ENCODE results near the gene IFITM2.

Gene IFITM2

GRCh38 chr11:291281-292210, 16.1 kb upstream of the IFITM2 start:
- H3K4me3 ChIP-seq (ENCODE audit: low read length), result no peak overlapping the region
- TF ChIP-seq, protein P1, sequence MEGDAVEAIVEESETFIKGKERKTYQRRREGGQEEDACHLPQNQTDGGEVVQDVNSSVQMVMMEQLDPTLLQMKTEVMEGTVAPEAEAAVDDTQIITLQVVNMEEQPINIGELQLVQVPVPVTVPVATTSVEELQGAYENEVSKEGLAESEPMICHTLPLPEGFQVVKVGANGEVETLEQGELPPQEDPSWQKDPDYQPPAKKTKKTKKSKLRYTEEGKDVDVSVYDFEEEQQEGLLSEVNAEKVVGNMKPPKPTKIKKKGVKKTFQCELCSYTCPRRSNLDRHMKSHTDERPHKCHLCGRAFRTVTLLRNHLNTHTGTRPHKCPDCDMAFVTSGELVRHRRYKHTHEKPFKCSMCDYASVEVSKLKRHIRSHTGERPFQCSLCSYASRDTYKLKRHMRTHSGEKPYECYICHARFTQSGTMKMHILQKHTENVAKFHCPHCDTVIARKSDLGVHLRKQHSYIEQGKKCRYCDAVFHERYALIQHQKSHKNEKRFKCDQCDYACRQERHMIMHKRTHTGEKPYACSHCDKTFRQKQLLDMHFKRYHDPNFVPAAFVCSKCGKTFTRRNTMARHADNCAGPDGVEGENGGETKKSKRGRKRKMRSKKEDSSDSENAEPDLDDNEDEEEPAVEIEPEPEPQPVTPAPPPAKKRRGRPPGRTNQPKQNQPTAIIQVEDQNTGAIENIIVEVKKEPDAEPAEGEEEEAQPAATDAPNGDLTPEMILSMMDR (IDR thresholded peaks at IDR 0.05; ENCODE audit: insufficient read depth, low read depth, low read length, missing control alignments), result no peak
- no peak for DNase-seq (ENCODE audit: low read depth)

DNA sequence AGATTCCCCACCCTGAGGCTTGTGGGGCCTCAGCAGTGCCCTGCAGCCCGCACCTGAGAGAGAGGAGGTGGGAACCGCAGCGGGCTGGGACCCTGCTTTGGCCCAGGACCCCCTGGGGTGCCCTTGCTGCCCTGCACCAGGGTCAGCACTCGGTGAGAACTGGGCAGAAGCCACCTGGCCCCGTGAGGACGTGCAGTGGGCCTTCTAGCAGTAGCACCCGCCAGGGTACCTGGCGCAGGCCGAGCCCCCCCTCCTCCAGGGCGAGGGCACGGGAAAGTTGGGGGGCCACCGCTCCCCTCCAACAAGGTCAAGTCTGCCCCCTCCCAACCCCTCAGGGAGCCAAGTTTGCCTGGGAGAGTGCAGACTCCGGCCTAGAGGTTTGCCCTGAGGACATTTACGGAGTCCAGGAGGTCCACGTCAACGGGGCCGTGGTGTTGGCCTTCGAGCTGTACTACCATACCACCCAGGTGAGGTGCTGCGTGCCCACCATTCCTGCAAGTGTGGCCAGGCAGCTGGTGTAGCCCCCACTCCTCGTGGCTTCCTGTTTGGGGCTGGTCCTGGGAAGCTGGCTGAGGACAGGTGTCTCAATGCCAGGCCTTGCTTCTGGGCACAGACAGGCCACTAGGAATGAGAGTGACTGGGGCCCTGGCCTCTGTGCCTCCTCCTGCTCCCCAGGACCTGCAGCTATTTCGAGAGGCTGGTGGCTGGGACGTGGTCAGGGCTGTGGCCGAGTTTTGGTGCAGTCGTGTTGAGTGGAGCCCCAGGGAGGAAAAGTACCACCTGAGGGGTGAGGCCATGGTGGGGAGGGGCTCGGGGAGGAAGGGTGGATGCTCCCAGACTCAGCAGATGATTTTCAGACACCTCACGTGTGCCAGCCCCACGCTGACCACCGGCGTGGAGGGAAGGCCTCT, 15.2 kb upstream of the IFITM2 start:
- DNase-seq (ENCODE audit: low read depth), result no peak
- TF ChIP-seq, protein P1 (IDR thresholded peaks at IDR 0.05; ENCODE audit: insufficient read depth, low read depth, low read length, missing control alignments), result no peak
- no peak overlapping the region for H3K4me3 ChIP-seq (ENCODE audit: low read length)

GRCh38 chr11:293271-293851, 14.3 kb upstream of the IFITM2 start:
- no peak overlapping the region for H3K4me3 ChIP-seq (ENCODE audit: low read length)
- DNase-seq (ENCODE audit: low read depth), result no peak
- TF ChIP-seq, protein P1 (IDR thresholded peaks at IDR 0.05; ENCODE audit: insufficient read depth, low read depth, low read length, missing control alignments), result no peak

DNA sequence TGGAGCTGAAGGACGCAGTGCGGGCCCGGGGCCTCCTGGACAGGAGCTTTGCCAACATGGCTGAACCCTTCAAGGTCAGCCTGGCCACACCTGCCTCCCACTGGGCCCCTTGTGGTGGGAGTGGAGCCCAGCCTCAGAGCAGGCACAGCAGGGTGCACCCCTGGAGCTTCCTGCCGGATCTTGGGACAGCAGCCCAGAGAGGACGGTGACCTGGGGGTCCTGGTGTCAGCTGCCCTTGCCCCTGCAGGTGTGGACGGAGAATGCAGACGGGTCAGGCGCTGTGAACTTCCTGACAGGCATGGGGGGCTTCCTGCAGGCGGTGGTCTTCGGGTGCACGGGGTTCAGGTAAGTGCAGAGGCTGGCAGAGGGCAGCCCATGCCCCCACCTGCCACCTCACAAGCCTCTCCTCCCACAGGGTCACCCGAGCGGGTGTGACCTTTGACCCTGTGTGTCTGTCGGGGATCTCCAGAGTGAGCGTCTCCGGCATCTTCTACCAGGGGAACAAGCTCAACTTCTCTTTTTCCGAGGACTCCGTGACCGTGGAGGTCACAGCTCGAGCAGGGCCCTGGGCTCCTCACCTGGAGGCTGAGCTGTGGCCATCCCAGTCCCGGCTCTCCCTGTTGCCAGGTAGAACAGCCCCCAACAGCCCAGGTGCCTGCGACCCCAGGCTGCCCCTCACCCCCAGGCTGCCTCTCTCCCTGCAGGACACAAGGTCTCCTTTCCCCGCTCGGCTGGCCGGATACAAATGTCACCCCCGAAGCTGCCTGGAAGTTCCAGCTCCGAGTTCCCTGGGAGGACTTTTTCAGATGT, 13.6 kb upstream of the IFITM2 start:
- no peak overlapping the region for H3K4me3 ChIP-seq (ENCODE audit: low read length)
- TF ChIP-seq, protein P1 (IDR thresholded peaks at IDR 0.05; ENCODE audit: insufficient read depth, low read depth, low read length, missing control alignments), result no peak
- DNase-seq (ENCODE audit: low read depth), result no peak

DNA sequence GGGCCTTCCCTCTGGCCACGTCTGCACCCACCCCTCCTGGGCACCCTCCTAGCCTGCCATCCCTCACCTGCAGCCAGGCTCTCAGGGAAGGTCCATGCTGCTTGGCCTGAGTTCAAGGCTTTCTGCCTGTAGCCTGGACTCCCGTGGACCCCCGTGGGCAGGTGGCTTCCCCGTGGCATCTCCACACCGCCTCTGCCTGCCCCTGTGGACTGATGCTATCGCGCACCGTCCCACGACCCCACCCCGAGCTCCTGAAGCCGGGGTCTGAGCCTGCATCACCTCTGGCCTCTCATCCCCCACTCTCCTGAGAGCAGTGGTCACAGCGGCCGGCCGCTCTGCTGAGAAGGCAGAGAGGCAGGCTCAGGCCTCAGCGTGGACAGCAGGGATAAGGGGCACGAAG, 12.8 kb upstream of the IFITM2 start:
- no peak for DNase-seq (ENCODE audit: low read depth)
- TF ChIP-seq, protein P1 (IDR thresholded peaks at IDR 0.05; ENCODE audit: insufficient read depth, low read depth, low read length, missing control alignments), result no peak
- no peak overlapping the region for H3K4me3 ChIP-seq (ENCODE audit: low read length)
